GM12878 (cell line): ENCODE measurements around the gene EFNA4. TPM values are rescaled to one million over a fixed set of nuclear protein-coding genes. Genes with fewer than 3 reads are reported as not detected.
A peak's percentile ranks its signal among the peaks of the same experiment; 100 is the strongest.

Experiments used
- ATAC-seq: fragments of 200-7000 bp; cut with Tn5 transposase; 3 replicates; pipeline ENCODE4 v1.9.1; 2020; ENCODE audit warnings: mild to moderate bottlenecking, moderate library complexity
- BruUV-seq: library from RNA; stranded (reverse); fragments of 400-500 nt; replicated peaks from 2 replicates; lab custom pipeline; 2021; lab: Mats Ljungman, UMichigan
- CTCF ChIA-PET: fragments of 300-600 bp; sonication (Branson Sonifier 250); formaldehyde crosslinking; extraction: SDS; loops from one replicate; lab custom pipeline; 2021; ENCODE audit warnings: inconsistent platforms; lab: Yijun Ruan, JAX
- POLR2A ChIA-PET: fragments of 350-600 bp; formaldehyde crosslinking; extraction: SDS; loops from one replicate; lab custom pipeline; 2021; ENCODE audit warnings: inconsistent platforms; lab: Charles Lee
- RAD21 ChIA-PET: fragments of 300-600 bp; sonication (Branson Sonifier 250); formaldehyde crosslinking; loops from one replicate; lab custom pipeline; 2023; ENCODE audit warnings: antibody characterized with exemption; ENCODE audit not compliant: unreplicated experiment; lab: Charles Lee
- SMC1A ChIA-PET: fragments of 300-600 bp; sonication (Branson Sonifier 250); formaldehyde crosslinking; loops from one replicate; lab custom pipeline; 2023; ENCODE audit not compliant: unreplicated experiment, uncharacterized antibody; lab: Charles Lee
- DNase-seq: peaks from one replicate; pipeline ENCODE4 v3.0.0-alpha.2; 2011; ENCODE audit warnings: low read depth, low spot score
- FAIRE-seq: peaks from 3 replicates; lab custom pipeline; 2011; peaks lifted over from hg19 to GRCh38; lab: Jason Lieb, UNC
- H2AFZ ChIP-seq: 2 replicates; pipeline ENCODE4 v1.6.0; 2011; ENCODE audit warnings: low read depth, low read length, control low read depth; ENCODE audit not compliant: control insufficient read depth
- H3K27ac ChIP-seq: 2 replicates; pipeline ENCODE4 v1.5.1; 2011; ENCODE audit warnings: control low read depth; ENCODE audit not compliant: control insufficient read depth, insufficient read depth
- H3K27me3 ChIP-seq, 2 experiments: replicated peaks in 1 of 2; 2 replicates each; pipeline versions ENCODE4 v1.6.0 to v1.6.1; 2011; ENCODE audit warnings: low read length in 1 of 2; ENCODE audit not compliant: control insufficient read depth in 2 of 2, insufficient read depth in 2 of 2
- H3K36me3 ChIP-seq, 2 experiments: 2 replicates each; pipeline ENCODE4 v1.5.1; 2011; ENCODE audit warnings: low read length in 1 of 2; ENCODE audit not compliant: control insufficient read depth in 2 of 2, insufficient read depth in 2 of 2
- H3K4me1 ChIP-seq: 2 replicates; pipeline ENCODE4 v1.6.1; 2011; ENCODE audit warnings: mild to moderate bottlenecking, low read length, moderate library complexity, mixed read lengths; ENCODE audit not compliant: control insufficient read depth, insufficient read depth
- H3K4me2 ChIP-seq: 2 replicates; pipeline ENCODE4 v1.6.0; 2011; ENCODE audit warnings: control low read depth; ENCODE audit not compliant: control insufficient read depth, insufficient read depth
- H3K4me3 ChIP-seq: fragments of 200-600 bp; sonication (generic); 2 replicates; pipeline ENCODE4 v1.5.1; 2016
- H3K79me2 ChIP-seq: 2 replicates; pipeline ENCODE4 v1.6.0; 2011; ENCODE audit warnings: low read length; ENCODE audit not compliant: control insufficient read depth, insufficient read depth
- H3K9ac ChIP-seq: 2 replicates; pipeline ENCODE4 v1.8.0; 2011; ENCODE audit warnings: low read length, control low read depth, mixed read lengths; ENCODE audit not compliant: control insufficient read depth, insufficient read depth
- H3K9me3 ChIP-seq: replicated peaks from 3 replicates; pipeline ENCODE4 v1.5.1; 2011; ENCODE audit warnings: mild to moderate bottlenecking, low read length; ENCODE audit not compliant: control insufficient read depth, insufficient read depth
- H4K20me1 ChIP-seq: 2 replicates; pipeline ENCODE4 v1.6.0; 2011; ENCODE audit not compliant: control insufficient read depth, insufficient read depth
- CBX5 ChIP-seq: sonication (generic); IDR thresholded peaks from 2 replicates; pipeline ENCODE4 v1.6.1; 2016; ENCODE audit warnings: low read depth, moderate library complexity, mild to moderate bottlenecking, inconsistent platforms
- GABPA ChIP-seq: IDR thresholded peaks from 2 replicates; pipeline ENCODE4 v1.6.1; 2014; ENCODE audit warnings: antibody characterized with exemption, low read depth, mild to moderate bottlenecking, inconsistent platforms
- ZSCAN29 ChIP-seq: fragments of 450-650 bp; IDR thresholded peaks from 2 replicates; pipeline ENCODE4 v1.6.1; 2017; ENCODE audit warnings: mild to moderate bottlenecking, moderate library complexity
- WGBS: methylation state at CpG from one replicate; pipeline ENCODE4 v1.1.6; 2016; ENCODE audit warnings: low lambda C conversion rate; ENCODE audit not compliant: insufficient replicate concordance, insufficient coverage; ENCODE audit errors: missing lambda C conversion rate; 5-methylcytosine and 5-hydroxymethylcytosine counted together
- in situ Hi-C: fragments of 300-500 bp; cut with MboI; formaldehyde crosslinking; loops from 9 replicates; pipeline ENCODE4 v1.14.3; 2018; ENCODE audit warnings: mixed read lengths
- intact Hi-C: fragments of 100-400 bp; cut with micrococcal nuclease; formaldehyde crosslinking; loops from one replicate; pipeline ENCODE4 v1.14.2; 2022; ENCODE audit not compliant: unreplicated experiment
- polyA plus RNA-seq, 11 experiments: library from polyadenylated mRNA; depleted of rRNA in 4 of 11; unstranded in 6 of 11; stranded (reverse) in 5 of 11; fragments of >200 nt; fragmentation: Nextera tagmentation in 4 of 11; fragmentation: Illumina TruSeq in 1 of 11; extraction: Ambion mirVana in 4 of 11; extraction: Trizol in 1 of 11; gene quantifications; 1 replicate in 1 of 11; 2 replicates in 10 of 11; pipeline versions ENCODE4 v1.2.1 to v1.2.3, GENCODE V29; 2011 to 2016; ENCODE audit warnings: inconsistent platforms in 2 of 11, missing spikeins in 2 of 11, low read depth in 1 of 11
- total RNA-seq, 4 experiments: library from RNA; depleted of rRNA in 3 of 4; stranded (reverse); fragments of >200 nt in 3 of 4; fragmentation: Illumina TruSeq in 1 of 4; extraction: Trizol in 1 of 4; gene quantifications; 2 replicates each; pipeline versions ENCODE4 v1.2.1 to v1.2.3, GENCODE V29; 2013 to 2021
- TF ChIP-seq, protein P1 (sequence below), 3 experiments: IDR thresholded peaks in 2 of 3; conservative IDR thresholded peaks in 1 of 3; 2 replicates each; pipeline ENCODE4 v1.5.1; 2011; ENCODE audit warnings: low read depth in 3 of 3, low read length in 3 of 3, mild to moderate bottlenecking in 3 of 3, control low read depth in 2 of 3, moderate library complexity in 2 of 3, inconsistent platforms in 1 of 3, mixed read lengths in 1 of 3; ENCODE audit not compliant: control insufficient read depth in 2 of 3, insufficient read depth in 1 of 3; ENCODE audit errors: extremely low read depth in 1 of 3
- TF ChIP-seq, protein P2 (sequence below): IDR thresholded peaks from 2 replicates; pipeline ENCODE4 v1.6.1; 2011; ENCODE audit warnings: low read depth, low read length, improper control_type of control experiment, borderline replicate concordance
- TF ChIP-seq, protein P3 (sequence below): fragments of 450-650 bp; formaldehyde crosslinking; IDR thresholded peaks from 2 replicates; pipeline ENCODE4 v1.4.0; 2020; ENCODE audit warnings: mild to moderate bottlenecking, moderate library complexity
- TF ChIP-seq, protein P4 (sequence below): IDR thresholded peaks from 2 replicates; pipeline ENCODE4 v1.6.1; 2012; ENCODE audit warnings: low read depth, low read length, improper control_type of control experiment

The EFNA4 gene
- total and polyA plus RNA-seq, 10 of the 15 experiments (the other 5 are each of a cell fraction or from before 2014, with no cell fraction given): 0.52 to 14.1 (median 4.8) TPM

DNA sequence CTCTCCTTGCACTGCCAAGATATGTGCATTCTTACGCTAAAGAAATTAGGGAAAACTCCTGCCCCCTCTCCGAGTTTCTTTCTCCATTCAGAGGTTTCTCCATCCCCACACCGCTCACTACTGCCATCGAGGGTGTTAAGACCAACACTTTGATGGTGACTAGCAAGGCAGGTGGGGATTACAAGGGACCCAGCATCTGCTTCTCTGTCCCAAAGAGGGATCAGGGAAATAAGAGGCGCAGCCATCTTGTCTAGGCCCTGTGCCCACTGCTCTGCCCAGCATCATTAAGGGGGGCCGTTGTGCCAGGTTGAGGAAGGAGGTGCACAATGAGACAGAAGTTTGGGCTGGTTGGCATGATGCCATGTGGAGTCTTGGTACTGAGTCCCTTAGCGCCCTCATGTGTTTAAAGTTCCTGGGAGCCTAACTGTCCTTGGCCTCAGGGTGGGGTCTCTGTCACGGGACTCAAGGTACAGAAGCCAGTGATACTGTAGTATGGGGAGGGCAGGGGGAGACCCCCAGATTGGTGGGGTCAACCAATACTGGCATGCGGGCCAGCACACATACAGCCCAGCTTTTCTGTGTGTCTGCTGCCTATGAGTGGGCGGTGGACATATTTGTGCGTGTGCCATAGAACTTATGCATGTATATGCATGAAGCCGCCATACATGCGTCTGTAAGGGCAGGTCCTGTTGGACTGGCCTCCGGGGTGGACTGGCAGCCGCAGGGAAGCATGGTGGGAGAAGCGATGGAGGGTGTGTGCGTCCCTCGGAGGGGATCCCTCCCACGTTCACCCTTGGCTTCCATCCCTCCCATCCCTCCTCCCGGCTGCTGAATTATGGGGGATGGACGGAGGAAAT is 20.6 kb downstream of the EFNA4 start (continued):
- TF ChIP-seq, protein P1, sequence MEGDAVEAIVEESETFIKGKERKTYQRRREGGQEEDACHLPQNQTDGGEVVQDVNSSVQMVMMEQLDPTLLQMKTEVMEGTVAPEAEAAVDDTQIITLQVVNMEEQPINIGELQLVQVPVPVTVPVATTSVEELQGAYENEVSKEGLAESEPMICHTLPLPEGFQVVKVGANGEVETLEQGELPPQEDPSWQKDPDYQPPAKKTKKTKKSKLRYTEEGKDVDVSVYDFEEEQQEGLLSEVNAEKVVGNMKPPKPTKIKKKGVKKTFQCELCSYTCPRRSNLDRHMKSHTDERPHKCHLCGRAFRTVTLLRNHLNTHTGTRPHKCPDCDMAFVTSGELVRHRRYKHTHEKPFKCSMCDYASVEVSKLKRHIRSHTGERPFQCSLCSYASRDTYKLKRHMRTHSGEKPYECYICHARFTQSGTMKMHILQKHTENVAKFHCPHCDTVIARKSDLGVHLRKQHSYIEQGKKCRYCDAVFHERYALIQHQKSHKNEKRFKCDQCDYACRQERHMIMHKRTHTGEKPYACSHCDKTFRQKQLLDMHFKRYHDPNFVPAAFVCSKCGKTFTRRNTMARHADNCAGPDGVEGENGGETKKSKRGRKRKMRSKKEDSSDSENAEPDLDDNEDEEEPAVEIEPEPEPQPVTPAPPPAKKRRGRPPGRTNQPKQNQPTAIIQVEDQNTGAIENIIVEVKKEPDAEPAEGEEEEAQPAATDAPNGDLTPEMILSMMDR (IDR thresholded peaks at IDR 0.05 in 2 of 3, conservative IDR thresholded peaks at IDR 0.05 in 1 of 3; ENCODE audit: control insufficient read depth in 2 of 3, extremely low read depth in 1 of 3, insufficient read depth in 1 of 3, low read depth in 3 of 3, low read length in 3 of 3): peak; percentile 11 to 46 (median 25); a peak in 3 of 6 replicates
- TF ChIP-seq ZSCAN29: no peak

DNA sequence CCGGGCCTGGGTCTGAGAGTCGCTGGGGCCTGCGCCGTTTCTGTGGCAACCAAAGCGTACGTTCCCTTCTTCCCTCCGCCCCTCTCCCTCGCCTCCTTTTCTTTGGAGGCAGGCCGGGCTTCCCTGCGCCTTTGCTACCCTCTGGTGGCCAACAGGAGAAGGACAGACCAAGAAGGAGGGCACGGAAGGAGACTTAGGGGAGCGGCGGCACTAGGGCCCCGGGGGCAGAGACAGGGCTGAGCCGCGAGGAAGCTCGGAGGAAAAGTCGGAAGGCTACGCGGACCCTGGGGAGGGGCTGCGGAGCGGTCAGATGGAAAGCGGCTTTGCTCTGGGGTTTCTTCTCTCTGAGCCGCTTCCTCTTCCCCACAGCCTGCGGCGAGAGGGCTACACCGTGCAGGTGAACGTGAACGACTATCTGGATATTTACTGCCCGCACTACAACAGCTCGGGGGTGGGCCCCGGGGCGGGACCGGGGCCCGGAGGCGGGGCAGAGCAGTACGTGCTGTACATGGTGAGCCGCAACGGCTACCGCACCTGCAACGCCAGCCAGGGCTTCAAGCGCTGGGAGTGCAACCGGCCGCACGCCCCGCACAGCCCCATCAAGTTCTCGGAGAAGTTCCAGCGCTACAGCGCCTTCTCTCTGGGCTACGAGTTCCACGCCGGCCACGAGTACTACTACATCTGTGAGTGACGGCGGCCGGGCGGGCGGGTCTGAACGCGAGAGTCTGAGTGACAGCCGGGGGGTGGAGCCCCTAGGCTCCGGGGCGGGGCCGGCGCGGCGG is 21.4 kb downstream of the EFNA4 start:
- H3K4me2 ChIP-seq: peak overlapping the region; percentile 79
- CTCF ChIA-PET: interaction anchor here (0.6 to 5.5 kb wide), 54 partner anchors 9 to 903 kb away, joined by 3 to 195 read pairs (median 5); partner anchors contain the start of genes ADAM15, CKS1B, EFNA4 and FLAD1
- H2AFZ ChIP-seq: peak overlapping the region; percentile 97
- POLR2A ChIA-PET: interaction anchor here (0.7 to 2.0 kb wide), 15 partner anchors 14 to 133 kb away, joined by 3 to 12 read pairs (median 4); partner anchors contain the start of genes ADAM15, CKS1B, DPM3 and EFNA4
- no peaks in the 10 kb centered on the region for H3K79me2 ChIP-seq
- peak overlapping the region; percentile 72 for H3K27ac ChIP-seq
- H3K9me3 ChIP-seq: no peaks in the 10 kb centered on the region
- H3K27me3 ChIP-seq: peaks cover 17 to 23% of the 10 kb centered on the region in 2 experiments
- WGBS: 2% methylated on average over 67 of the region's 67 CpGs
- no TSS peak for BruUV-seq
- FAIRE-seq: peak; percentile 96
- ATAC-seq: peak; percentile 90
- H3K9ac ChIP-seq: peak overlapping the region; percentile 63
- RAD21 ChIA-PET: interaction anchor here (0.7 to 3.0 kb wide), 39 partner anchors 10 to 606 kb away, joined by 3 to 63 read pairs (median 4); partner anchors contain the start of genes ADAM15, CKS1B, EFNA4 and FLAD1
- SMC1A ChIA-PET: interaction anchor here (0.6 to 2.9 kb wide), 17 partner anchors 10 to 415 kb away, joined by 3 to 17 read pairs (median 4); partner anchors contain the start of genes EFNA4 and KRTCAP2
- no peaks in the 10 kb centered on the region for H3K36me3 ChIP-seq
- intact Hi-C loops (loop anchor here (1.0 to 10.0 kb wide), 4 partner anchors 22 to 600 kb away; partner anchors contain the start of genes EFNA4 and UBE2Q1), in situ Hi-C loops (no loop called here)
- peak overlapping the region; percentile 72 for H3K4me3 ChIP-seq
- H4K20me1 ChIP-seq: no peaks in the 10 kb centered on the region
- peak; percentile 72 for DNase-seq
- H3K4me1 ChIP-seq: peaks cover 33% of the 10 kb centered on the region
- TF ChIP-seq, protein P2, sequence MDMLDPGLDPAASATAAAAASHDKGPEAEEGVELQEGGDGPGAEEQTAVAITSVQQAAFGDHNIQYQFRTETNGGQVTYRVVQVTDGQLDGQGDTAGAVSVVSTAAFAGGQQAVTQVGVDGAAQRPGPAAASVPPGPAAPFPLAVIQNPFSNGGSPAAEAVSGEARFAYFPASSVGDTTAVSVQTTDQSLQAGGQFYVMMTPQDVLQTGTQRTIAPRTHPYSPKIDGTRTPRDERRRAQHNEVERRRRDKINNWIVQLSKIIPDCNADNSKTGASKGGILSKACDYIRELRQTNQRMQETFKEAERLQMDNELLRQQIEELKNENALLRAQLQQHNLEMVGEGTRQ: no peak
- TF ChIP-seq CBX5 (no peak), GABPA (no peak; the same call in 1 of the 2 replicates)
- TF ChIP-seq, protein P3, sequence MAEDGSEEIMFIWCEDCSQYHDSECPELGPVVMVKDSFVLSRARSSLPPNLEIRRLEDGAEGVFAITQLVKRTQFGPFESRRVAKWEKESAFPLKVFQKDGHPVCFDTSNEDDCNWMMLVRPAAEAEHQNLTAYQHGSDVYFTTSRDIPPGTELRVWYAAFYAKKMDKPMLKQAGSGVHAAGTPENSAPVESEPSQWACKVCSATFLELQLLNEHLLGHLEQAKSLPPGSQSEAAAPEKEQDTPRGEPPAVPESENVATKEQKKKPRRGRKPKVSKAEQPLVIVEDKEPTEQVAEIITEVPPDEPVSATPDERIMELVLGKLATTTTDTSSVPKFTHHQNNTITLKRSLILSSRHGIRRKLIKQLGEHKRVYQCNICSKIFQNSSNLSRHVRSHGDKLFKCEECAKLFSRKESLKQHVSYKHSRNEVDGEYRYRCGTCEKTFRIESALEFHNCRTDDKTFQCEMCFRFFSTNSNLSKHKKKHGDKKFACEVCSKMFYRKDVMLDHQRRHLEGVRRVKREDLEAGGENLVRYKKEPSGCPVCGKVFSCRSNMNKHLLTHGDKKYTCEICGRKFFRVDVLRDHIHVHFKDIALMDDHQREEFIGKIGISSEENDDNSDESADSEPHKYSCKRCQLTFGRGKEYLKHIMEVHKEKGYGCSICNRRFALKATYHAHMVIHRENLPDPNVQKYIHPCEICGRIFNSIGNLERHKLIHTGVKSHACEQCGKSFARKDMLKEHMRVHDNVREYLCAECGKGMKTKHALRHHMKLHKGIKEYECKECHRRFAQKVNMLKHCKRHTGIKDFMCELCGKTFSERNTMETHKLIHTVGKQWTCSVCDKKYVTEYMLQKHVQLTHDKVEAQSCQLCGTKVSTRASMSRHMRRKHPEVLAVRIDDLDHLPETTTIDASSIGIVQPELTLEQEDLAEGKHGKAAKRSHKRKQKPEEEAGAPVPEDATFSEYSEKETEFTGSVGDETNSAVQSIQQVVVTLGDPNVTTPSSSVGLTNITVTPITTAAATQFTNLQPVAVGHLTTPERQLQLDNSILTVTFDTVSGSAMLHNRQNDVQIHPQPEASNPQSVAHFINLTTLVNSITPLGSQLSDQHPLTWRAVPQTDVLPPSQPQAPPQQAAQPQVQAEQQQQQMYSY (CRISPR knock-in tag): no peak
- TF ChIP-seq, protein P4, sequence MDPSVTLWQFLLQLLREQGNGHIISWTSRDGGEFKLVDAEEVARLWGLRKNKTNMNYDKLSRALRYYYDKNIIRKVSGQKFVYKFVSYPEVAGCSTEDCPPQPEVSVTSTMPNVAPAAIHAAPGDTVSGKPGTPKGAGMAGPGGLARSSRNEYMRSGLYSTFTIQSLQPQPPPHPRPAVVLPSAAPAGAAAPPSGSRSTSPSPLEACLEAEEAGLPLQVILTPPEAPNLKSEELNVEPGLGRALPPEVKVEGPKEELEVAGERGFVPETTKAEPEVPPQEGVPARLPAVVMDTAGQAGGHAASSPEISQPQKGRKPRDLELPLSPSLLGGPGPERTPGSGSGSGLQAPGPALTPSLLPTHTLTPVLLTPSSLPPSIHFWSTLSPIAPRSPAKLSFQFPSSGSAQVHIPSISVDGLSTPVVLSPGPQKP: no peak
